DOHH2 (cell line): ENCODE data around the gene KRI1.
A peak's percentile ranks its signal among the peaks of the same experiment; 100 is the strongest.
"Not testable (repeated sequence)": the region's sequence is repeated elsewhere in the genome, so short reads cannot be mapped to it uniquely, and the experiment has no call there.

Experiments
- H3F3A ChIP-seq: fragments of 200-600 bp; sonication (generic), shearing (Covaris generic); 2 replicates; pipeline ENCODE4 v1.6.0; 2016; ENCODE audit warnings: antibody characterized with exemption, mild to moderate bottlenecking; ENCODE audit not compliant: control insufficient read depth, insufficient read depth
- H3K27ac ChIP-seq: fragments of 200-600 bp; sonication (generic); 2 replicates; pipeline ENCODE4 v1.5.1; 2014; ENCODE audit warnings: low read depth, mild to moderate bottlenecking, low read length, moderate library complexity
- H3K27me3 ChIP-seq: fragments of 200-600 bp; sonication (generic); 2 replicates; pipeline ENCODE4 v1.6.1; 2014; ENCODE audit warnings: mild to moderate bottlenecking, low read length, mixed read lengths; ENCODE audit not compliant: control insufficient read depth
- H3K36me3 ChIP-seq: fragments of 200-600 bp; sonication (generic); 2 replicates; pipeline ENCODE4 v1.6.1; 2014; ENCODE audit warnings: mild to moderate bottlenecking, low read length, moderate library complexity, mixed read lengths; ENCODE audit not compliant: control insufficient read depth
- H3K4me1 ChIP-seq: fragments of 200-600 bp; sonication (generic); 2 replicates; pipeline ENCODE4 v1.6.1; 2014; ENCODE audit warnings: mild to moderate bottlenecking, low read length, mixed read lengths; ENCODE audit not compliant: control insufficient read depth
- H3K4me2 ChIP-seq: fragments of 200-600 bp; sonication (generic); 2 replicates; pipeline ENCODE4 v1.6.0; 2014; ENCODE audit warnings: mild to moderate bottlenecking, low read length, moderate library complexity
- H3K4me3 ChIP-seq: fragments of 200-600 bp; sonication (generic); 2 replicates; pipeline ENCODE4 v1.5.1; 2014; ENCODE audit warnings: mild to moderate bottlenecking, low read length, mixed read lengths
- H3K79me2 ChIP-seq: fragments of 200-600 bp; sonication (generic); 2 replicates; pipeline ENCODE4 v1.6.1; 2014; ENCODE audit warnings: mild to moderate bottlenecking, low read length, mixed read lengths; ENCODE audit not compliant: control insufficient read depth
- H3K9me2 ChIP-seq: fragments of 200-600 bp; sonication (generic); replicated peaks from 2 replicates; pipeline ENCODE4 v1.6.1; 2014; ENCODE audit warnings: mild to moderate bottlenecking, low read length, mixed read lengths; ENCODE audit not compliant: control insufficient read depth
- H3K9me3 ChIP-seq: fragments of 200-600 bp; sonication (generic); 2 replicates; pipeline ENCODE4 v1.6.1; 2014; ENCODE audit warnings: antibody characterized with exemption, low read length, mixed read lengths; ENCODE audit not compliant: control insufficient read depth, insufficient read depth
- H4K20me1 ChIP-seq: fragments of 200-600 bp; sonication (generic); 2 replicates; pipeline ENCODE4 v1.6.0; 2014; ENCODE audit warnings: low read depth, mild to moderate bottlenecking, antibody characterized with exemption, low read length, moderate library complexity; ENCODE audit not compliant: control insufficient read depth, insufficient read depth
- EZH2phosphoT487 ChIP-seq: fragments of 200-600 bp; sonication (generic); IDR thresholded peaks from 2 replicates; pipeline ENCODE4 v1.6.1; 2017; ENCODE audit warnings: borderline replicate concordance, mild to moderate bottlenecking, antibody characterized with exemption, low read length, moderate library complexity, mixed read lengths
- TF ChIP-seq, protein P1 (sequence below): fragments of 200-600 bp; sonication (generic); IDR thresholded peaks from one replicate; pipeline ENCODE4 v1.5.1; 2014; ENCODE audit warnings: antibody characterized with exemption, mild to moderate bottlenecking, low read depth, low read length; ENCODE audit not compliant: poor library complexity, severe bottlenecking

Gene KRI1

DNA sequence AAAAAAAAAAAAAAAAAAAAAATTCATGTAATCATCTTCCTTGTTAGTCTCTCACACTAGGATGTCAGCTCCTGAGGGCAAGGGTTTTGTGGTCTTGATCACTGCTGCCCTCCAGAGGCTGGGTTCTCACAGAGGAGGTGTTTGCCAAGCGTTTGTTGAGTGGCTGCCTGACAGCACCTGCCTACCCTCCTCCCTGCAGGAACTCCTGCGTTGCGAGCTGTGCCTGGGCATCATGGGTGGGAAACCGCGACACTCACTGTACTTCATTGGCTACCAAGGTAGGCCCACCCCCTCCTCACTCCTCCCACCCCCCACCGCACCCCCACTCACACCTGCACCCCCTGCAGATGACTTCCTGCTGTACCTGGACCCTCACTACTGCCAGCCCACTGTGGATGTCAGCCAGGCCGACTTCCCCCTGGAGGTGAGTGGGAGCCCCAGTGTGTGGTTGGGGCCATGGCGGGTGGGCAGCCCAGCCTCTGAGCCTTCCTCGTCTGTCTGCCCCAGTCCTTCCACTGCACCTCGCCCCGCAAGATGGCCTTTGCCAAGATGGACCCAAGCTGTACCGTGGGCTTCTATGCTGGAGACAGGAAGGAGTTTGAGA lies 14.0 kb downstream of the KRI1 start:
- no peak overlapping the region for H3K4me2 ChIP-seq
- TF ChIP-seq EZH2phosphoT487 = no peak
- TF ChIP-seq, protein P1, sequence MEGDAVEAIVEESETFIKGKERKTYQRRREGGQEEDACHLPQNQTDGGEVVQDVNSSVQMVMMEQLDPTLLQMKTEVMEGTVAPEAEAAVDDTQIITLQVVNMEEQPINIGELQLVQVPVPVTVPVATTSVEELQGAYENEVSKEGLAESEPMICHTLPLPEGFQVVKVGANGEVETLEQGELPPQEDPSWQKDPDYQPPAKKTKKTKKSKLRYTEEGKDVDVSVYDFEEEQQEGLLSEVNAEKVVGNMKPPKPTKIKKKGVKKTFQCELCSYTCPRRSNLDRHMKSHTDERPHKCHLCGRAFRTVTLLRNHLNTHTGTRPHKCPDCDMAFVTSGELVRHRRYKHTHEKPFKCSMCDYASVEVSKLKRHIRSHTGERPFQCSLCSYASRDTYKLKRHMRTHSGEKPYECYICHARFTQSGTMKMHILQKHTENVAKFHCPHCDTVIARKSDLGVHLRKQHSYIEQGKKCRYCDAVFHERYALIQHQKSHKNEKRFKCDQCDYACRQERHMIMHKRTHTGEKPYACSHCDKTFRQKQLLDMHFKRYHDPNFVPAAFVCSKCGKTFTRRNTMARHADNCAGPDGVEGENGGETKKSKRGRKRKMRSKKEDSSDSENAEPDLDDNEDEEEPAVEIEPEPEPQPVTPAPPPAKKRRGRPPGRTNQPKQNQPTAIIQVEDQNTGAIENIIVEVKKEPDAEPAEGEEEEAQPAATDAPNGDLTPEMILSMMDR = peak; percentile 39
- H3K36me3 ChIP-seq = peaks cover 81% of the 10 kb centered on the region
- peaks cover 22% of the 10 kb centered on the region for H3F3A ChIP-seq
- no peak overlapping the region for H3K4me3 ChIP-seq
- no peak overlapping the region for H3K27ac ChIP-seq
- H3K79me2 ChIP-seq = peaks cover 3% of the 10 kb centered on the region; the same call in 1 of the 2 replicates
- H4K20me1 ChIP-seq = no peaks in the 10 kb centered on the region
- H3K27me3 ChIP-seq = no peaks in the 10 kb centered on the region
- peaks cover 41% of the 10 kb centered on the region for H3K4me1 ChIP-seq
- H3K9me2 ChIP-seq = no peaks in the 10 kb centered on the region
- no peaks in the 10 kb centered on the region for H3K9me3 ChIP-seq

DNA sequence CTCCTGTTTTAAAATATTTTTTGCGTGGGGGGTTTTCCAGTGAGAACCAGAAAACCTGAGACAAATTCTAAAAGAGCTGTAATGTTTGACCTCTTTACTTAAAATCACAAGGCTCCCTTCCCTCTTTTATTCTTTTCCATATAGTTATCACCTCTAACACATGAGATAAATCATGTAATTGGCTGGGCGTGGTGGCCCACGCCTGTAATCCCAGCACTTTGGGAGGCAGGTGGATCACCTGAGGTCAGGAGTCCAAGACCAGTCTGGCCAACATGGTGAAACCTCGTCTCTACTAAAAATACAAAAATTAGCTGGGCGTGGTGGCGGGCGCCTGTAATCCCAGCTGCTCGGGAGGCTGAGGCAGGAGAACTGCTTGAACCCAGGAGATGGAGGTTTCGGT lies 14.8 kb downstream of the KRI1 start:
- Histone ChIP-seq H3F3A (peaks cover 22% of the 10 kb centered on the region), H3K36me3 (peaks cover 78% of the 10 kb centered on the region), H3K4me1 (peaks cover 41% of the 10 kb centered on the region)
- H3K4me2 ChIP-seq, H3K27me3 ChIP-seq, H3K79me2 ChIP-seq, H3K9me2 ChIP-seq, H3K9me3 ChIP-seq, H3K27ac ChIP-seq, H4K20me1 ChIP-seq, H3K4me3 ChIP-seq: not testable (repeated sequence)

DNA sequence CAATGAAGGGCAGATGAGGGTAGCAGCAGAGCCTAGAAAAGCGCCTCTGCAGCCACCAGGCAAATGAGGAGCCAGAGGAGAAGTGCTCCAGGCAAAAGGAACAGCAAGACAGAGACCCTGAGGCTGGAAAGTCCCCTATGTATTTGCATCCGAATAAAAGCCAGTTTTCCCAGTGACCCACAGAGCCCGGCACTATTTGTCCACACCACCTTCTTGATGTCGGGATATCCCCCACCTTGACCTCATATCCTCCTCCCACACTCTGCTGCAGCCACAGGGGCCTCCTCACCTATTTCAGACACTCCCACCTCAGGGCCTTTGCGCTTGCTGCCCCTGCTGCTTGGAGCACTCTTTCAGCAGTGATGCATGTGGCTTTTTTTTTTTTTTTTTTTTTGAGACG lies 15.5 kb downstream of the KRI1 start:
- TF ChIP-seq EZH2phosphoT487 = no peak
- TF ChIP-seq, protein P1 = no peak
- Histone ChIP-seq H3K9me3 (no peaks in the 10 kb centered on the region), H3K79me2 (peaks cover 8% of the 10 kb centered on the region), H3K4me1 (peaks cover 35% of the 10 kb centered on the region), H3F3A (peaks cover 21% of the 10 kb centered on the region), H3K36me3 (peaks cover 75% of the 10 kb centered on the region), H3K27ac (no peak overlapping the region), H3K4me2 (no peak overlapping the region), H4K20me1 (no peaks in the 10 kb centered on the region), H3K9me2 (no peaks in the 10 kb centered on the region), H3K27me3 (no peaks in the 10 kb centered on the region), H3K4me3 (no peak overlapping the region)

GRCh38 chr19:10549733-10550132 lies 16.1 kb downstream of the KRI1 start:
- no peak for TF ChIP-seq EZH2phosphoT487
- TF ChIP-seq, protein P1 = no peak
- Histone ChIP-seq H3K4me3 (no peak overlapping the region), H3K9me2 (no peaks in the 10 kb centered on the region), H3K27me3 (no peaks in the 10 kb centered on the region), H3K4me2 (no peak overlapping the region), H3K79me2 (peaks cover 14% of the 10 kb centered on the region), H3K9me3 (no peaks in the 10 kb centered on the region), H3K4me1 (peaks cover 33% of the 10 kb centered on the region), H4K20me1 (no peaks in the 10 kb centered on the region; the same call in 1 of the 2 replicates), H3K27ac (no peak overlapping the region), H3K36me3 (peaks cover 70% of the 10 kb centered on the region), H3F3A (peaks cover 17% of the 10 kb centered on the region)
